RCC 7860 (cell line): ENCODE data around the gene RAB27A.

Source experiments
- DNase-seq: peaks from one replicate; pipeline ENCODE4 v3.0.0-alpha.2; 2015; ENCODE audit warnings: low spot score
- FAIRE-seq: peaks from 2 replicates; lab custom pipeline; 2012; peaks lifted over from hg19 to GRCh38; lab: Jason Lieb, UNC

The RAB27A gene

GRCh38 chr15:55164284-55164683, 125.3 kb downstream of the RAB27A start:
- no peak for DNase-seq
- no peak for FAIRE-seq
